Measurements from ENCODE around the gene CLCNKA.
"Not testable (repeated sequence)": the region's sequence is repeated elsewhere in the genome, so short reads cannot be mapped to it uniquely, and the experiment has no call there.

Gene CLCNKA

DNA sequence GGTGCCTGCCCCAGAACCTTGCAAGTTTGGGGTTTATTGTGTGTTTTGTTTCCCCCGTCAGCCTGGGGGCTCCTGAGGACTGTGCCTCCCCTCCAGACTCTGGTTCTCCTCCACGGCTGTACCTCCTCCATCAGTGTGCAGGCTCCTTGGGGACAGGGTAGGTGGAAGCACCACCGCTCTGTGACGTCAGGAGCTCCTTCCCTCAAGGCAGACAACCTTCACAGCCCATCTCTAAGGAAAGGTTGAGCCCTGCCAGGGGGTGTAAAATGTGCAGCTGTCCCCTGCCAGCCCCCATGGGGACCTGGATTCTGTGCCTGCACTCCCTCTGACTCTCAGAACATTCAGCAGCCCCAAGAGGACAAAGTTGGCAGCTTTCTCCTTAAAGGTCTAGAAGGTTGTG is 3.5 kb upstream of the CLCNKA start:
- TF ChIP-seq, protein P1, sequence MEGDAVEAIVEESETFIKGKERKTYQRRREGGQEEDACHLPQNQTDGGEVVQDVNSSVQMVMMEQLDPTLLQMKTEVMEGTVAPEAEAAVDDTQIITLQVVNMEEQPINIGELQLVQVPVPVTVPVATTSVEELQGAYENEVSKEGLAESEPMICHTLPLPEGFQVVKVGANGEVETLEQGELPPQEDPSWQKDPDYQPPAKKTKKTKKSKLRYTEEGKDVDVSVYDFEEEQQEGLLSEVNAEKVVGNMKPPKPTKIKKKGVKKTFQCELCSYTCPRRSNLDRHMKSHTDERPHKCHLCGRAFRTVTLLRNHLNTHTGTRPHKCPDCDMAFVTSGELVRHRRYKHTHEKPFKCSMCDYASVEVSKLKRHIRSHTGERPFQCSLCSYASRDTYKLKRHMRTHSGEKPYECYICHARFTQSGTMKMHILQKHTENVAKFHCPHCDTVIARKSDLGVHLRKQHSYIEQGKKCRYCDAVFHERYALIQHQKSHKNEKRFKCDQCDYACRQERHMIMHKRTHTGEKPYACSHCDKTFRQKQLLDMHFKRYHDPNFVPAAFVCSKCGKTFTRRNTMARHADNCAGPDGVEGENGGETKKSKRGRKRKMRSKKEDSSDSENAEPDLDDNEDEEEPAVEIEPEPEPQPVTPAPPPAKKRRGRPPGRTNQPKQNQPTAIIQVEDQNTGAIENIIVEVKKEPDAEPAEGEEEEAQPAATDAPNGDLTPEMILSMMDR (IDR thresholded peaks at IDR 0.05; ENCODE audit: insufficient read depth, low read depth, low read length, missing control alignments): no peak

DNA sequence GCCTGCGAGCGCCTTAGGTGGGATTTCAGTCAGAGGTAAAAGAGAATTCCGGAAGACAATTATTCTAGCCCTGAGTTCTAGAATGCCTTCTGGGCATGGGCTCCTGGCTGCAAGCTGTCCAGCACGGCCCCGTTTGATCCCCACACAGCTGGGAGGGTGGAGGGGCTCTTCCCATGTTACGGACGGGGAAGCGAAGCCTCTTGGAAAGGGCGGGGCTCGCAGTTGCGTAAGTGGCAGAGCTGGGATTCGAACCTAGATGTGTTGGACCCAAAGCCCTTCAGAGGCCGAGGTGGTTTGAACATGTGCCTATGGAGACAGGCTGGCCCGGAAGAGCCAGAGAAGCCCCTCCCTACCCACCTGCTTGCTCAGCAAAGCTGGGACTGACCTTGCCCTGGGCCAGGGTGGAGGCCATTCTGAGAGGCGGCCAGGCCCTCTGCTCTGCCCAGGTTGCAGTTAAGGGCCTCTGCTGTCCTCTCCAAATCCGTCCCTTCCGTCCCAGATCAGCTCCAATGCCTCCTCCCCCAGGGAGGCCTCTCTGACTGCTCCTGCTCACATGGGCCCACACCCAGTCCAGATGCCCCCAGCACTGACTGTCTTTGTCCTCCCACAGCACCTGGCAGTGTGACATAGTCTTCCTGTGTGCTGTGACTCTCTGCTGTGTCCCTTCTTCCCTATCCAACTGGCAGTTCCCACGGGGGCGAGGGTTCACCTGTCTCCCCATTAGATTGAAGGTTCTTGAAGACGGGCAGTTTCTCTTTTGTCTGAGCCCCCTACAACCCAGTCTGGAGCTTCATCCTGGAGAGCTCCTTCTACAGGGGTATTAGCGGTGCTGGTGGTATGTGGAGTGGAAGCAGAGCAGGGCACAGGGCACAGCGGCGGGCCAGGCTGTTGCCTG is 2.8 kb upstream of the CLCNKA start:
- no peak overlapping the region for H3K4me3 ChIP-seq (ENCODE audit: low read depth, low read length)
- TF ChIP-seq, protein P1 (IDR thresholded peaks at IDR 0.05; ENCODE audit: insufficient read depth, low read depth, low read length, missing control alignments): no peak
- DNase-seq (ENCODE audit: low read depth): no peak

More for the DNA sequence above, 3.5 kb upstream of the CLCNKA start:
- no peak overlapping the region for H3K4me3 ChIP-seq (ENCODE audit: low read depth, low read length)
- DNase-seq (ENCODE audit: low read depth): no peak

DNA sequence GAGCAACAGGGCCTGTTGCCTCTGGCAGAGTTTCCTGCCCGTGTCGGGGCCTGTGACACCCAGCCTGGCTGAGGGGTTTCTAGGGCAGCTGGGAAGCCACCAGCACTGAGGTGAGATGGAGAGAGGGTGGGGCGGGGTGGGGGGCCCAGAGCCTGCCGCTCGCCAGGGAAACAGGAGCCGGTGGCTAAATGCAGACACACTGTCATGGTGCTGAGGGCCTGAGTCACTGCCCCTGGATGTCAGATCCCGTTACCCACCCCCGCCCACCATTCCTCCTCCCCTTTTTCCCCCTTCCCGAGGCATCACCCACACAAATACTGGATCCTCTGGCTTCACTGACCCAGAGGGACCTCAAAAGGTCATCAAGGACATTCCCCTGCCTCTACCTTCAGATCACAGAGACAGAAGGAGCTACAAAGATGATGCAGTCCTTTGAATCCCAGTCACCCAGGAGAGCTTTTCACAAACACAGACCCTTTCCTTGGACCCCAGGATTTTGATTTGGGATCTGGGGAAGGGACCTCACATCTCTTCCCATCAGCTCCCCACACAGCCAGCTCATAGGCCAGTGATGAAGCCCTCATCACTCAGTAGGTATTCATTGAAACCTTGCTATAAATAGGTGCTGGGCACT is 2.1 kb upstream of the CLCNKA start:
- H3K4me3 ChIP-seq (ENCODE audit: low read depth, low read length): no peak overlapping the region
- TF ChIP-seq, protein P1 (IDR thresholded peaks at IDR 0.05; ENCODE audit: insufficient read depth, low read depth, low read length, missing control alignments): no peak
- DNase-seq (ENCODE audit: low read depth): no peak

DNA sequence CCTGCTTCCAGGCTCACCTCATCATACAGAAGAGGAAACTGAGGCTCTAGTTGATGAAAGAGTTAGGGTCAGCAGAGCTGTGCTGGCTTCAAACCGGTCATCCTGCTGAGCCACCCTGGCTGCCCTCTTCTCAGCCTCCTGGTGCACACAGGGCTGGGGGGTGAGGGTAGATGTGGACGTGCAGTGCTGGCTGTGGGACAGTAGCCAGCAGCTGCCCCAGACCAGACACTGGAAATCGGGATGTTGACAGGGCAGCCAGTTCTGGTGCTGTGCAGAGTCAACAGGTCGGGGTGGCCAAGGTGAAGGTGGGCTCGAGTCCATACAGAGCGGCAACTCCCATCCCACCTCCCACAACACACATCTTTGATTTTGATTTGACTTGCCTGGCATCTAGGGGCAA is 1.5 kb upstream of the CLCNKA start:
- H3K4me3 ChIP-seq (ENCODE audit: low read depth, low read length): no peak overlapping the region
- TF ChIP-seq, protein P1 (IDR thresholded peaks at IDR 0.05; ENCODE audit: insufficient read depth, low read depth, low read length, missing control alignments): no peak
- DNase-seq (ENCODE audit: low read depth): no peak

DNA sequence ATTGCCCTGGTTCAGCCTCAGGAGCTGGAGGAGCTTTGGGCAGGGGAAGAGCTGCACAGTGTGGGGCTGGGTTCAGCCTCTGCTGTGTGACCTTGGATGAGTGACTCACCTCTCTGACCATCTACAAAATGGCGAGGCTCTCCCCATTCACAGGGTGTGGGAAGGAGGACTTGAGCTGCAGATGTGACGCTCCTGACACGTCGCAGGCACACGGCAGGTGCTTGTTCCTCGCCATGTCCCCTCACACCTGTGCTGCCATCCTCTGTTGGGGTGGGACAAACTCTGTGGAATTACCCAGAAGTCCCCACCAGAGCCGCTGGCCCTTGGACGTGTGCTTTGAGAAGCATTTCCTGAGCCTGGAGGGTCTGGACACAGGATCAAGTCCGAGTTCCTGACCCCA is 958 bp upstream of the CLCNKA start:
- not testable (repeated sequence) for DNase-seq (ENCODE audit: low read depth); H3K4me3 ChIP-seq (ENCODE audit: low read depth, low read length)

DNA sequence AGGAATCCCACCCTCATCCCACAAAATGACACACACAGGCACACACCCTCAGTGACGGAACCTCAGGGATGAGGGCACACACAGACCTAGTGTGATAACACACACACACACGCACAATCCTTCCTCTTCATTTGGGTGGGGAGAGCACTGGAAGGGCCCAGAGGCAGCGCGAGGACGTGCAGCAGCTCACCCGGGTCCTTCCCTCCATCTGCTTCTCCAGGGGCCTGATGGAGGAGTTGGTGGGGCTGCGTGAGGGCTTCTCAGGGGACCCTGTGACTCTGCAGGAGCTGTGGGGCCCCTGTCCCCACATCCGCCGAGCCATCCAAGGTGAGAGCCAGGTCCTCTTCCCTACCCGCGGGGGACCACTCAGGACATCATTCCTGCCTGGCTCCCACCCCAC is 557 bp downstream of the CLCNKA start:
- TF ChIP-seq, protein P1 (IDR thresholded peaks at IDR 0.05; ENCODE audit: insufficient read depth, low read depth, low read length, missing control alignments): no peak

DNA sequence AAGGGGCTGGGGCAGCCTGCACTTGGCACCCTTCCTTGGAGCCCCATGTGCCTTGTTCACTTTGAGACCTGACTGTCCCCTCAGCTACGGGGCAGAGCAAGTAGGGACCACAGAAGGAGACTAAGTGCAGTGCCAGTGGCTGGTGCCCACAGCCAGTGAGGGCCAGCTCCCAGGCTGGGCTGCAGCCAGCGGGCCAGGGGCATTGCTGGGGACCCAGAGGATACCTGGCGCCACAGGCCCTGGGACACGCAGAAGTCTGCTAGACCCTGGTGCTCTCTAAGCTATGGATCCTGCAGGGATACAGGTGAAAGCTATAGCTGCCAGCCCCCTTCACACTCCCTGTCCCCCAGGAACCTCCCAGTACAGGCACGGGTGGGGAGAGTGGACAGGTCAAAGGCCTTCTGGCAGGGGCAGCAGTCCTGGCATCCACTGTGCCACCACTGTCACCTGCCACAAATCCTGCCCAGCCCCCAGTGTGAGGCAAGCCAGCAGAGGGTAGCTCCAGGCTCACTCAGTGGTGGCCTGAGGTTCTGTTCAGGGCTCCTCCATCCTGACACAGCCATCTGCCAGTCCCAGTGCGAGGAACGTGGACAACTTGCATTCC is 1.3 kb downstream of the CLCNKA start:
- TF ChIP-seq, protein P1 (IDR thresholded peaks at IDR 0.05; ENCODE audit: insufficient read depth, low read depth, low read length, missing control alignments): no peak
- no peak overlapping the region for H3K4me3 ChIP-seq (ENCODE audit: low read depth, low read length)
- no peak for DNase-seq (ENCODE audit: low read depth)

More for the DNA sequence above, 557 bp downstream of the CLCNKA start:
- no peak for DNase-seq (ENCODE audit: low read depth)
- no peak overlapping the region for H3K4me3 ChIP-seq (ENCODE audit: low read depth, low read length)

DNA sequence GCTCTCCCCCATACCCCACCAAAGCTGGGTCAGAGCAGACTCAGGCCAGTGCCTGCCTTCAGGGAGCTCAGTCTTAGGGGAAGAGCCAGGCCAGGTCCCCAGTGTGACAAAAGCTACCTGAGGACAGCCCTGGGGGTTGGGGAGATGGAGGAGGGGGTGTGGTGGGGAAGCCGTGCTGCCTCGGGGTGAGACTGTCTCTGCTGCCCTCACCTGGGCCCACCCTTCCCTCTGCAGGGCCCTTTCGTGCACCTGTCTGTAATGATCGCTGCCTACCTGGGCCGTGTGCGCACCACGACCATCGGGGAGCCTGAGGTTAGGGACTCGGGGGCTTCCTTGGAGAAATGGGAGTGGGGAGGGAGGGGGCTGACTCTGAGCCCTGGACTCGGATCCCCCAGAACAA is 4.5 kb downstream of the CLCNKA start:
- not testable (repeated sequence) for H3K4me3 ChIP-seq (ENCODE audit: low read depth, low read length); DNase-seq (ENCODE audit: low read depth)
